GM10266 (cell line): Measurements from ENCODE around the gene ZNF837.

Experiments
- DNase-seq: peaks from one replicate; pipeline ENCODE4 v3.0.0; 2012; ENCODE audit errors: extremely low spot score
- TF ChIP-seq, protein P1 (sequence below): IDR thresholded peaks from 2 replicates; pipeline ENCODE4 v1.5.1; 2012; ENCODE audit warnings: mild to moderate bottlenecking, low read depth; ENCODE audit not compliant: control insufficient read depth, insufficient read depth; ENCODE audit errors: missing control alignments

The ZNF837 gene

GRCh38 chr19:58380662-58381459 is at the start of gene ZNF837:
Gene ZNF837, minus strand, starts transcription at chr19:58381030. Its CDS starts 11,698 bp downstream, at chr19:58369332.
- TF ChIP-seq, protein P1, sequence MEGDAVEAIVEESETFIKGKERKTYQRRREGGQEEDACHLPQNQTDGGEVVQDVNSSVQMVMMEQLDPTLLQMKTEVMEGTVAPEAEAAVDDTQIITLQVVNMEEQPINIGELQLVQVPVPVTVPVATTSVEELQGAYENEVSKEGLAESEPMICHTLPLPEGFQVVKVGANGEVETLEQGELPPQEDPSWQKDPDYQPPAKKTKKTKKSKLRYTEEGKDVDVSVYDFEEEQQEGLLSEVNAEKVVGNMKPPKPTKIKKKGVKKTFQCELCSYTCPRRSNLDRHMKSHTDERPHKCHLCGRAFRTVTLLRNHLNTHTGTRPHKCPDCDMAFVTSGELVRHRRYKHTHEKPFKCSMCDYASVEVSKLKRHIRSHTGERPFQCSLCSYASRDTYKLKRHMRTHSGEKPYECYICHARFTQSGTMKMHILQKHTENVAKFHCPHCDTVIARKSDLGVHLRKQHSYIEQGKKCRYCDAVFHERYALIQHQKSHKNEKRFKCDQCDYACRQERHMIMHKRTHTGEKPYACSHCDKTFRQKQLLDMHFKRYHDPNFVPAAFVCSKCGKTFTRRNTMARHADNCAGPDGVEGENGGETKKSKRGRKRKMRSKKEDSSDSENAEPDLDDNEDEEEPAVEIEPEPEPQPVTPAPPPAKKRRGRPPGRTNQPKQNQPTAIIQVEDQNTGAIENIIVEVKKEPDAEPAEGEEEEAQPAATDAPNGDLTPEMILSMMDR: peak; percentile 14
- DNase-seq: peak; percentile 98

DNA sequence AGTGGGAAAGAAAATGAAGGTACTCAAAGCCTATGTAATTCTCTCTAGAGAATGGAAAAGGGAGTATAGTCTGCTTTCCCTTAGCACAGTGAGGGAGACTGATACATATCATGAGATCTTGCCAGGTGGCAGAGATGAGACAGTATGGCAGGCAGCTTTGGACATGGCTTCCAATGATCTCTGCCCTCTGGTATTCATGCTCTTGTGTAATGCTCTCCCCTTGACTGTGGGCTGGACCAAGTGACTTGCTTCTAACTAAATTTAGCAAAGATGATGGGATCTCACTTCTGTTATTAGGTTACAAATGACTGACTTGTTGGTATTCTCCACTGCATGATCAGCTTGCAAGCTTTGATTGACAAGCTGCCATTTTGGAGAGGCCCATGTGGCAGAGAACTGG is 48.9 kb upstream of the ZNF837 start:
- DNase-seq: no peak
- TF ChIP-seq, protein P1: no peak

- TF ChIP-seq, protein P1: no peak
- DNase-seq: no peak
Observed at GRCh38 chr19:58428617-58429016, 47.8 kb upstream of the ZNF837 start.

DNA sequence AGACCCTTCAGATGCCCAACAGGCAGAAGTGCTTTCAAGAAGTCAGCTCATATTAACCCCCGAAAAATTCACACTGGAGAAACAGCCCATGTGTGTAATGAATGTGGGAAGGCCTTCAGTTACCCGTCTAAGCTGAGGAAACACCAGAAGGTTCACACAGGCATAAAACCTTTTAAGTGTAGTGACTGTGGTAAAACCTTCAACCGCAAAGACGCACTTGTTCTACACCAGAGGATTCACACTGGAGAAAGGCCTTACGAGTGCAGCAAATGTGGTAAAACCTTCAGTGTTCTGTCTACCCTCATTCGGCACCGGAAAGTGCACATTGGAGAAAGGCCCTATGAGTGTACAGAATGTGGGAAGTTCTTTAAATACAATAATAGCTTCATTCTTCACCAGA is 36.2 kb upstream of the ZNF837 start:
- TF ChIP-seq, protein P1: no peak
- DNase-seq: no peak

DNA sequence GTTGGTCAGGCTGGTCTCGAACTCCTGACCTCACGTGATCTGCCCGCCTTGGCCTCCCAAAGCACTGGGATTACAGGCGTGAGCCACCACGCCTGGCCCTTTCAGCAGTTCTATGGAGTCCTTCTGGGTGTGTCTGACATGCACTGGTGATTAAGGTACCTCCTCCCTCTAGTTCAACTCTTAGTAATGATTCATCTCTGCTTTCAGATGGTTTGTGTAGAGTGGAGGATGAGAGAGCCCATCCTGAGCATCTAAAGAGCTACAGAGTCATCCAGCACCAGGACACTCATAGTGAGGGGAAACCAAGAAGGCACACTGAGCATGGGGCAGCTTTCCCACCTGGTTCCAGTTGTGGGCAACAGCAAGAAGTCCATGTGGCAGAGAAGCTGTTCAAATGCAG is 35.8 kb upstream of the ZNF837 start:
- DNase-seq: no peak
- TF ChIP-seq, protein P1: no peak

- peak; percentile 44 for DNase-seq
Observed at GRCh38 chr19:58409010-58409790, 28.4 kb upstream of the ZNF837 start.

More at GRCh38 chr19:58409010-58409790, 28.4 kb upstream of the ZNF837 start:
- TF ChIP-seq, protein P1: no peak
